Measurements from ENCODE around the gene KCNK13. TPM values are rescaled to one million over a fixed set of nuclear protein-coding genes. Genes with fewer than 3 reads are reported as not detected.

The KCNK13 gene
- total RNA-seq (2016; rRNA removed; fragmentation: Illumina TruSeq; extraction: Trizol) (0.29 and 0.31 TPM in 2 replicates), polyA plus RNA-seq (2011; rRNA removed) (0.08 and 0.10 TPM in 2 replicates), polyA minus RNA-seq (2011; rRNA and poly(A)+ RNA removed; ENCODE audit: low replicate concordance) (0.18 TPM in 1 of 2 replicates, not detected in the other), Bru-seq, nascent RNA (percentile 32 among the genes with signal in this experiment), BruChase-seq, experiment 1, labeled RNA remaining after a 6-hour chase (percentile 40 among the genes with signal in this experiment), BruChase-seq, experiment 2, labeled RNA remaining after a 2-hour chase (percentile 36 among the genes with signal in this experiment)
- total RNA-seq (2016; cell fraction: cytosol; rRNA removed; fragmentation: Illumina TruSeq; extraction: Trizol; ENCODE audit: low read depth): 0.10 TPM in 1 of 2 replicates, not detected in the other
- 0.39 and 0.54 TPM in 2 replicates for total RNA-seq (2016; cell fraction: insoluble cytoplasmic fraction; rRNA removed; fragmentation: Illumina TruSeq; extraction: Trizol)
- 0.19 and 0.34 TPM in 2 replicates for total RNA-seq (2016; cell fraction: membrane; rRNA removed; fragmentation: Illumina TruSeq; extraction: Trizol)
- total RNA-seq (2016; cell fraction: nucleus; rRNA removed; fragmentation: Illumina TruSeq; extraction: Trizol): 0.38 and 0.56 TPM in 2 replicates
- polyA plus RNA-seq (2011; cell fraction: cytosol; rRNA removed): 0.04 and 0.05 TPM in 2 replicates
- 0.05 TPM in 1 of 2 replicates, not detected in the other for polyA plus RNA-seq (2011; cell fraction: nucleus; rRNA removed)
- 0.05 TPM in 1 of 2 replicates, not detected in the other for polyA plus RNA-seq (2012)
- polyA plus RNA-seq (2016; cell fraction: cytosol; fragmentation: Illumina TruSeq; extraction: Trizol; ENCODE audit: low read depth): 0.07 and 0.10 TPM in 2 replicates
- polyA plus RNA-seq (2016; cell fraction: insoluble cytoplasmic fraction; fragmentation: Illumina TruSeq; extraction: Trizol; ENCODE audit: low read depth): 0.37 and 0.48 TPM in 2 replicates
- polyA plus RNA-seq (2016; cell fraction: membrane; fragmentation: Illumina TruSeq; extraction: Trizol; ENCODE audit: low read depth): 0.09 and 0.12 TPM in 2 replicates
- 0.42 and 0.76 TPM in 2 replicates for polyA plus RNA-seq (2016; cell fraction: nucleus; fragmentation: Illumina TruSeq; extraction: Trizol; ENCODE audit: insufficient read depth, low read depth)
- not detected in 2 replicates for polyA minus RNA-seq (2011; cell fraction: cytosol; rRNA and poly(A)+ RNA removed)
- not detected in 2 replicates for polyA minus RNA-seq (2011; cell fraction: nucleus; rRNA and poly(A)+ RNA removed)
- long read RNA-seq, experiment 1: 0 reads
- long read RNA-seq, experiment 2, partial matches to known transcripts: 0 of 2 reads
- long read RNA-seq, experiment 2, other reads (novel, unspliced or antisense): 1 of 2 reads

DNA sequence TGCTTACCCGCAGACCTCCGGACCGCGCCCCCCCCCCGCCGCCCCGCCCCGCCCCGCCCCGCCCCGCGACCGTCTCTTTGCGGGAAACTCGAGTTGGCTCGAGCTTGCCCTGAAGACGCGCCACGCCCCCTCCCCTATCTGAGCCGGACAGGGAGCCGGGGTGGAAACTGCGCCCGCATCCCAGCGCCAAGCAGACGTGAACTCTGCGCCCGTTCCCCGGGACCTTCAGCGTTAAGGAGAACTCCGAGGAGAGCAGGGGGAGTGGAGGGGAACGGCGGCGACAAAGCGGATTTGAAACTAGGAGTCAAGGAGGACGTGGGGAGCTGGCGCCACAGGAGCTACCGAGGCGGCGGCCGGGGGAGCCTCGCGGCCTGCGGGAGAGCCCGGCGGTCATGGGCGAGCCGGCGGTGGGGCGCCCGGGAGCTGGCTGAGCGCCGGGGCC, at the start of gene KCNK13:
KCNK13 (plus strand) TSS at position 310 of the 442 bp plus-strand sequence. CDS start 212 bp downstream, outside the sequence.
- H3K9me3 ChIP-seq (ENCODE audit: low read length): no peaks in the 10 kb centered on the region
- H3K27me3 ChIP-seq (ENCODE audit: control insufficient read depth in 1 of 2, insufficient read depth in 2 of 2, low read length in 2 of 2): peaks cover 3 to 37% of the 10 kb centered on the region in 2 experiments
- H3K9ac ChIP-seq (ENCODE audit: insufficient read depth, low read depth, low read length): no peak within 1 kb of the TSS
- H3K79me2 ChIP-seq (ENCODE audit: insufficient read depth, low read length): no peaks in the 10 kb centered on the region
- CTCF ChIA-PET (ENCODE audit: low intra/inter-chr PET ratio, low total read pairs): no interaction called here
- peak within 1 kb of the TSS; percentile 51 to 72 (median 60) for H3K4me3 ChIP-seq (replicated peaks in 1 of 3; ENCODE audit: insufficient read depth in 1 of 3, low read depth in 2 of 3, low read length in 3 of 3)
- peak within 1 kb of the TSS; percentile 84 for H3K4me2 ChIP-seq (ENCODE audit: low read depth, low read length)
- peaks cover 24% of the 10 kb centered on the region for H3K4me1 ChIP-seq (ENCODE audit: insufficient read depth, low read length)
- ATAC-seq: peak; percentile 33
- no peaks in the 10 kb centered on the region for H4K20me1 ChIP-seq (ENCODE audit: insufficient read depth, low read length)
- in situ Hi-C loops (cut with HindIII; ENCODE audit: extremely low pct_ligation_motif_present, low pct_unique_long_range_greater_than_20kb): loop anchor here (5.0 kb wide), 1 partner anchor 89 kb away; no protein-coding TSS in a partner anchor
- no peak within 1 kb of the TSS for H2AFZ ChIP-seq (ENCODE audit: low read length)
- FAIRE-seq: no peak
- no peaks in the 10 kb centered on the region for H3K36me3 ChIP-seq (replicated peaks in 1 of 2; ENCODE audit: control insufficient read depth in 1 of 2, insufficient read depth in 2 of 2, low read length in 2 of 2)
- intact Hi-C loops (cut with micrococcal nuclease; ENCODE audit: unreplicated experiment): loop anchor here (1.0 kb wide), 1 partner anchor 99 kb away; no protein-coding TSS in a partner anchor
- POLR2A ChIA-PET: no interaction called here
- DNase-seq (ENCODE audit: low spot score): no peak
- BruUV-seq (replicated peaks): no TSS peak
- no peak within 1 kb of the TSS for H3K27ac ChIP-seq (ENCODE audit: extremely low read length, insufficient read depth, low read length)
- 20% methylated on average over 1 of the region's 52 CpGs for WGBS (ENCODE audit: low lambda C conversion rate)
- TF ChIP-seq CHD4 (IDR thresholded peaks at IDR 0.05; ENCODE audit: borderline replicate concordance, low read length) (no peak), ZNF317 (CRISPR knock-in tag; IDR thresholded peaks at IDR 0.05) (no peak), ZFP90 (CRISPR knock-in tag; IDR thresholded peaks at IDR 0.05; ENCODE audit: borderline replicate concordance) (no peak), NCOA2 (CRISPR knock-in tag; IDR thresholded peaks at IDR 0.05) (no peak), KLF11 (CRISPR knock-in tag; IDR thresholded peaks at IDR 0.05) (no peak)
- TF ChIP-seq, protein P1, sequence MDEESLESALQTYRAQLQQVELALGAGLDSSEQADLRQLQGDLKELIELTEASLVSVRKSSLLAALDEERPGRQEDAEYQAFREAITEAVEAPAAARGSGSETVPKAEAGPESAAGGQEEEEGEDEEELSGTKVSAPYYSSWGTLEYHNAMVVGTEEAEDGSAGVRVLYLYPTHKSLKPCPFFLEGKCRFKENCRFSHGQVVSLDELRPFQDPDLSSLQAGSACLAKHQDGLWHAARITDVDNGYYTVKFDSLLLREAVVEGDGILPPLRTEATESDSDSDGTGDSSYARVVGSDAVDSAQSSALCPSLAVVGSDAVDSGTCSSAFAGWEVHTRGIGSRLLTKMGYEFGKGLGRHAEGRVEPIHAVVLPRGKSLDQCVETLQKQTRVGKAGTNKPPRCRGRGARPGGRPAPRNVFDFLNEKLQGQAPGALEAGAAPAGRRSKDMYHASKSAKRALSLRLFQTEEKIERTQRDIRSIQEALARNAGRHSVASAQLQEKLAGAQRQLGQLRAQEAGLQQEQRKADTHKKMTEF (CRISPR knock-in tag; IDR thresholded peaks at IDR 0.05): no peak
- TF ChIP-seq, protein P2, sequence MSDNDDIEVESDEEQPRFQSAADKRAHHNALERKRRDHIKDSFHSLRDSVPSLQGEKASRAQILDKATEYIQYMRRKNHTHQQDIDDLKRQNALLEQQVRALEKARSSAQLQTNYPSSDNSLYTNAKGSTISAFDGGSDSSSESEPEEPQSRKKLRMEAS (IDR thresholded peaks at IDR 0.05): no peak
- TF ChIP-seq, protein P3, sequence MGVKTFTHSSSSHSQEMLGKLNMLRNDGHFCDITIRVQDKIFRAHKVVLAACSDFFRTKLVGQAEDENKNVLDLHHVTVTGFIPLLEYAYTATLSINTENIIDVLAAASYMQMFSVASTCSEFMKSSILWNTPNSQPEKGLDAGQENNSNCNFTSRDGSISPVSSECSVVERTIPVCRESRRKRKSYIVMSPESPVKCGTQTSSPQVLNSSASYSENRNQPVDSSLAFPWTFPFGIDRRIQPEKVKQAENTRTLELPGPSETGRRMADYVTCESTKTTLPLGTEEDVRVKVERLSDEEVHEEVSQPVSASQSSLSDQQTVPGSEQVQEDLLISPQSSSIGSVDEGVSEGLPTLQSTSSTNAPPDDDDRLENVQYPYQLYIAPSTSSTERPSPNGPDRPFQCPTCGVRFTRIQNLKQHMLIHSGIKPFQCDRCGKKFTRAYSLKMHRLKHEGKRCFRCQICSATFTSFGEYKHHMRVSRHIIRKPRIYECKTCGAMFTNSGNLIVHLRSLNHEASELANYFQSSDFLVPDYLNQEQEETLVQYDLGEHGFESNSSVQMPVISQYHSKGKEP (CRISPR knock-in tag; IDR thresholded peaks at IDR 0.05): no peak
- TF ChIP-seq, protein P4, sequence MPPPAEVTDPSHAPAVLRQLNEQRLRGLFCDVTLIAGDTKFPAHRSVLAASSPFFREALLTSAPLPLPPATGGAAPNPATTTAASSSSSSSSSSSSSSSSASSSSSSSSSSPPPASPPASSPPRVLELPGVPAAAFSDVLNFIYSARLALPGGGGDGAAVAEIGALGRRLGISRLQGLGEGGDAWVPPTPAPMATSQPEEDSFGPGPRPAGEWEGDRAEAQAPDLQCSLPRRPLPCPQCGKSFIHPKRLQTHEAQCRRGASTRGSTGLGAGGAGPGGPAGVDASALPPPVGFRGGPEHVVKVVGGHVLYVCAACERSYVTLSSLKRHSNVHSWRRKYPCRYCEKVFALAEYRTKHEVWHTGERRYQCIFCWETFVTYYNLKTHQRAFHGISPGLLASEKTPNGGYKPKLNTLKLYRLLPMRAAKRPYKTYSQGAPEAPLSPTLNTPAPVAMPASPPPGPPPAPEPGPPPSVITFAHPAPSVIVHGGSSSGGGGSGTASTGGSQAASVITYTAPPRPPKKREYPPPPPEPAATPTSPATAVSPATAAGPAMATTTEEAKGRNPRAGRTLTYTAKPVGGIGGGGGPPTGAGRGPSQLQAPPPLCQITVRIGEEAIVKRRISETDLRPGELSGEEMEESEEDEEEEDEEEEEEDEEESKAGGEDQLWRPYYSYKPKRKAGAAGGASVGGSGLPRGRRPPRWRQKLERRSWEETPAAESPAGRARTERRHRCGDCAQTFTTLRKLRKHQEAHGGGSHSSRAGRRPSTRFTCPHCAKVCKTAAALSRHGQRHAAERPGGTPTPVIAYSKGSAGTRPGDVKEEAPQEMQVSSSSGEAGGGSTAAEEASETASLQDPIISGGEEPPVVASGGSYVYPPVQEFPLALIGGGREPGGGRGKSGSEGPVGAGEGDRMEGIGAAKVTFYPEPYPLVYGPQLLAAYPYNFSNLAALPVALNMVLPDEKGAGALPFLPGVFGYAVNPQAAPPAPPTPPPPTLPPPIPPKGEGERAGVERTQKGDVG (CRISPR knock-in tag; IDR thresholded peaks at IDR 0.05; ENCODE audit: borderline replicate concordance): no peak

All from HepG2 (cell line).